SK-N-SH treated with all-trans-retinoic acid at 6 μM for 48 hours (cell line): ENCODE measurements around the gene CGNL1.

Source experiments
- ATAC-seq: fragments of 200-7000 bp; cut with Tn5 transposase; 3 replicates; pipeline ENCODE4 v1.9.1; 2020; ENCODE audit warnings: mild to moderate bottlenecking, moderate library complexity
- BACH2 ChIP-seq: fragments of 250-450 bp; sonication (Bioruptor Pico); IDR thresholded peaks from 2 replicates; pipeline ENCODE4 v1.9.0; 2021; ENCODE audit warnings: mild to moderate bottlenecking, borderline replicate concordance
- CSDC2 ChIP-seq: fragments of 250-450 bp; sonication (Bioruptor Pico); IDR thresholded peaks from 2 replicates; pipeline ENCODE4 v1.5.0; 2020; ENCODE audit warnings: mild to moderate bottlenecking, moderate library complexity
- ESRRG ChIP-seq: fragments of 250-450 bp; sonication (Bioruptor Pico); IDR thresholded peaks from 2 replicates; pipeline ENCODE4 v1.6.1; 2021; ENCODE audit warnings: mild to moderate bottlenecking
- GLIS3 ChIP-seq: fragments of 250-450 bp; sonication (Bioruptor Pico); IDR thresholded peaks from 2 replicates; pipeline ENCODE4 v1.5.0; 2020; ENCODE audit warnings: mild to moderate bottlenecking, moderate library complexity
- ISL1 ChIP-seq: fragments of 250-450 bp; sonication (Bioruptor Pico); IDR thresholded peaks from 2 replicates; pipeline ENCODE4 v2.1.2; 2022; ENCODE audit warnings: mild to moderate bottlenecking, moderate library complexity
- OSR1 ChIP-seq: fragments of 250-450 bp; sonication (Bioruptor Pico); IDR thresholded peaks from 2 replicates; pipeline ENCODE4 v1.8.0; 2022; ENCODE audit warnings: moderate library complexity, mild to moderate bottlenecking, inconsistent platforms
- PPARA ChIP-seq: fragments of 250-450 bp; sonication (Bioruptor Pico); IDR thresholded peaks from 2 replicates; pipeline ENCODE4 v1.5.0; 2020; ENCODE audit warnings: mild to moderate bottlenecking, borderline replicate concordance
- RARB ChIP-seq: fragments of 250-450 bp; sonication (Bioruptor Pico); IDR thresholded peaks from 2 replicates; pipeline ENCODE4 v1.8.0; 2021; ENCODE audit warnings: mild to moderate bottlenecking, moderate library complexity
- SNAI2 ChIP-seq: fragments of 250-450 bp; sonication (Bioruptor Pico); IDR thresholded peaks from 2 replicates; pipeline ENCODE4 v1.5.0; 2020; ENCODE audit warnings: mild to moderate bottlenecking, moderate library complexity
- TCF4 ChIP-seq: fragments of 250-450 bp; sonication (Bioruptor Pico); IDR thresholded peaks from 2 replicates; pipeline ENCODE4 v1.8.0; 2021; ENCODE audit warnings: mild to moderate bottlenecking, moderate library complexity, borderline replicate concordance
- TOX ChIP-seq: fragments of 250-450 bp; sonication (Bioruptor Pico); IDR thresholded peaks from 2 replicates; pipeline ENCODE4 v1.8.0; 2021; ENCODE audit warnings: mild to moderate bottlenecking, moderate library complexity, borderline replicate concordance
- ZC3H10 ChIP-seq: fragments of 250-450 bp; sonication (Bioruptor Pico); IDR thresholded peaks from 2 replicates; pipeline ENCODE4 v1.5.1; 2021; ENCODE audit warnings: mild to moderate bottlenecking, moderate library complexity
- ZFP3 ChIP-seq: fragments of 250-450 bp; sonication (Bioruptor Pico); IDR thresholded peaks from 2 replicates; pipeline ENCODE4 v1.5.0; 2020; ENCODE audit warnings: mild to moderate bottlenecking, moderate library complexity
- ZFP30 ChIP-seq: fragments of 450-650 bp; formaldehyde crosslinking; IDR thresholded peaks from 2 replicates; pipeline ENCODE4 v1.5.0; 2022; ENCODE audit warnings: mild to moderate bottlenecking, moderate library complexity
- ZNF565 ChIP-seq: fragments of 450-650 bp; formaldehyde crosslinking; conservative IDR thresholded peaks from 2 replicates; pipeline ENCODE4 v1.5.0; 2020; ENCODE audit warnings: low read depth, mild to moderate bottlenecking, moderate library complexity
- ZNF70 ChIP-seq: fragments of 450-650 bp; formaldehyde crosslinking; IDR thresholded peaks from 2 replicates; pipeline ENCODE4 v1.5.0; 2020; ENCODE audit warnings: mild to moderate bottlenecking, moderate library complexity
- ZNF8 ChIP-seq: fragments of 450-650 bp; formaldehyde crosslinking; IDR thresholded peaks from 2 replicates; pipeline ENCODE4 v1.5.0; 2020; ENCODE audit warnings: mild to moderate bottlenecking, moderate library complexity
- TF ChIP-seq, protein P1 (sequence below): fragments of 250-450 bp; sonication (Bioruptor Pico); IDR thresholded peaks from 2 replicates; pipeline ENCODE4 v1.8.0; 2021; ENCODE audit warnings: low read depth, mild to moderate bottlenecking, moderate library complexity, borderline replicate concordance
- TF ChIP-seq, protein P2 (sequence below): fragments of 250-450 bp; sonication (Bioruptor Pico); IDR thresholded peaks from 2 replicates; pipeline ENCODE4 v1.8.0; 2020; ENCODE audit warnings: mild to moderate bottlenecking, moderate library complexity, borderline replicate concordance
- TF ChIP-seq, protein P3 (sequence below): fragments of 250-450 bp; sonication (Bioruptor Pico); IDR thresholded peaks from 2 replicates; pipeline ENCODE4 v1.5.0; 2020; ENCODE audit warnings: mild to moderate bottlenecking, moderate library complexity
- TF ChIP-seq, protein P4 (sequence below): fragments of 250-450 bp; sonication (Bioruptor Pico); IDR thresholded peaks from 2 replicates; pipeline ENCODE4 v1.5.1; 2020; ENCODE audit warnings: low read depth, mild to moderate bottlenecking, moderate library complexity
- TF ChIP-seq, protein P5 (sequence below): fragments of 250-450 bp; sonication (Bioruptor Pico); IDR thresholded peaks from 2 replicates; pipeline ENCODE4 v1.5.1; 2021; ENCODE audit warnings: mild to moderate bottlenecking, moderate library complexity

The CGNL1 gene

DNA sequence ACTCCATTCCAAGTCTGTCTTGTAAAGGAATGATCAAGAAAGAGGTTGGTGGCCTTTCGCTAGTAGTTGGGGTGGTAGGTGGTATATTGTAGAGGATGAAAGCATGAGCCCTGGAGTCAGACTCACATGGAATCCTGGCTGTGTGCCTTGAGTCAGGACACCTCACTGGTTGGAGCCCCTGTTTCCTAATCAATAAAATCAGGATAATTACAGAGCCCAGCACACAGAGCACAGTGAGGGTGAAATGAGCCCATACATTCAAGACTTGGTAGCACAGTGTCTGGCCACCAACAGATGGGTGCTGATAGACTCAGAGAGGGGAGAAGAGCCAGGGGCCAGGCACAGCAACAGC lies 120.3 kb downstream of the CGNL1 start (continued):
- TF ChIP-seq, protein P1, sequence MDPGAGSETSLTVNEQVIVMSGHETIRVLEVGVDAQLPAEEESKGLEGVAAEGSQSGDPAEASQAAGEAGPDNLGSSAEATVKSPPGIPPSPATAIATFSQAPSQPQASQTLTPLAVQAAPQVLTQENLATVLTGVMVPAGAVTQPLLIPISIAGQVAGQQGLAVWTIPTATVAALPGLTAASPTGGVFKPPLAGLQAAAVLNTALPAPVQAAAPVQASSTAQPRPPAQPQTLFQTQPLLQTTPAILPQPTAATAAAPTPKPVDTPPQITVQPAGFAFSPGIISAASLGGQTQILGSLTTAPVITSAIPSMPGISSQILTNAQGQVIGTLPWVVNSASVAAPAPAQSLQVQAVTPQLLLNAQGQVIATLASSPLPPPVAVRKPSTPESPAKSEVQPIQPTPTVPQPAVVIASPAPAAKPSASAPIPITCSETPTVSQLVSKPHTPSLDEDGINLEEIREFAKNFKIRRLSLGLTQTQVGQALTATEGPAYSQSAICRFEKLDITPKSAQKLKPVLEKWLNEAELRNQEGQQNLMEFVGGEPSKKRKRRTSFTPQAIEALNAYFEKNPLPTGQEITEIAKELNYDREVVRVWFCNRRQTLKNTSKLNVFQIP (CRISPR knock-in tag): no peak
- TF ChIP-seq ZNF8: no peak
- TF ChIP-seq ZNF70: no peak
- TF ChIP-seq ZNF565: no peak
- TF ChIP-seq SNAI2 (CRISPR knock-in tag): no peak
- TF ChIP-seq, protein P2, sequence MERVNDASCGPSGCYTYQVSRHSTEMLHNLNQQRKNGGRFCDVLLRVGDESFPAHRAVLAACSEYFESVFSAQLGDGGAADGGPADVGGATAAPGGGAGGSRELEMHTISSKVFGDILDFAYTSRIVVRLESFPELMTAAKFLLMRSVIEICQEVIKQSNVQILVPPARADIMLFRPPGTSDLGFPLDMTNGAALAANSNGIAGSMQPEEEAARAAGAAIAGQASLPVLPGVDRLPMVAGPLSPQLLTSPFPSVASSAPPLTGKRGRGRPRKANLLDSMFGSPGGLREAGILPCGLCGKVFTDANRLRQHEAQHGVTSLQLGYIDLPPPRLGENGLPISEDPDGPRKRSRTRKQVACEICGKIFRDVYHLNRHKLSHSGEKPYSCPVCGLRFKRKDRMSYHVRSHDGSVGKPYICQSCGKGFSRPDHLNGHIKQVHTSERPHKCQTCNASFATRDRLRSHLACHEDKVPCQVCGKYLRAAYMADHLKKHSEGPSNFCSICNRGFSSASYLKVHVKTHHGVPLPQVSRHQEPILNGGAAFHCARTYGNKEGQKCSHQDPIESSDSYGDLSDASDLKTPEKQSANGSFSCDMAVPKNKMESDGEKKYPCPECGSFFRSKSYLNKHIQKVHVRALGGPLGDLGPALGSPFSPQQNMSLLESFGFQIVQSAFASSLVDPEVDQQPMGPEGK (CRISPR knock-in tag): no peak
- no peak for TF ChIP-seq GLIS3
- no peak for TF ChIP-seq OSR1 (CRISPR knock-in tag)
- TF ChIP-seq BACH2 (CRISPR knock-in tag): no peak

DNA sequence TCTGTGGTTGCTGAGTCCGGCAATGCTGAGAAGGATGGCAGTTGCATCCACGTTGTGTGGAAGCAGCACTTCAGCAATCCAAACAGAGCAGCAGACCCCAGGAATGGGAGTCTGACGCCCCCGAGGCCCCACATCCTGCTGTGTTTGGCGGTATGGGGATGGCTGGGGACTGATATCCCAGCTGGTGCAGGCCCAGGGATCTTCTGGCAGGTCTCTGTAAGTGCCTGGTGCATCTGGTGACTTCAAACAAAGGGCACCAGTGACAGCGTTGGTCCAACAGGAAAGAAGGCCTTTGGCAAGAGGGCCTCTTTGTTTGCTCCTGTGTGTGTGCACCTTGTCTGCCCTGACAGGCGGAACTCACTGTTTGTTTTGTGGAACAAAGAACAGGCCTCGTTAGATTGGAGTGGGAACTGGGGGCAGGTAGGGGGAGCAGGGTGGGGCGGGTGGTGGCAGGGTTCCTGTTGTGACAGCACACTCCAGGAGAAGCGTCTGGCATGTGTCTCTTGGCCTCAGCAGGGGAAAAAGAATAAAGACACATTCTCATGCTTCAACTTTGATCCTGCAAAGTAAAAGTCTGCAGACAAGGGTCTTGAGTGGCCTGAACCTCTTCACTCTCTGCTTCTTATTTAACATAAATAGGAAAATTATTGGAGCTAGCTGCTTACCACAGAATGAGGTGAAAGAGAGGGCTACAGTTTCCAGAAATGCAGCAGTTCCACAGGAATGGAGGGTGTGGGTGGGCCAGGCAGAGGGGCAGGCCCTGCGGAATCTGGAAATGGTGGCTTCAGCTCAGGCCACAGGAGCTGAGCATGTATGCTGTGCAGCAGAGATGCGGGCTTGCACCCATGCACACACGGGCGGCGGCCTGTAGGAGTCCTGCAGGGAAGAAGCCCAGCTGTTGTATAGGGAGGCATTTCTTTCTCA lies 120.9 kb downstream of the CGNL1 start:
- TF ChIP-seq CSDC2 (CRISPR knock-in tag) (no peak), SNAI2 (CRISPR knock-in tag) (no peak)
- no peak for ATAC-seq

DNA sequence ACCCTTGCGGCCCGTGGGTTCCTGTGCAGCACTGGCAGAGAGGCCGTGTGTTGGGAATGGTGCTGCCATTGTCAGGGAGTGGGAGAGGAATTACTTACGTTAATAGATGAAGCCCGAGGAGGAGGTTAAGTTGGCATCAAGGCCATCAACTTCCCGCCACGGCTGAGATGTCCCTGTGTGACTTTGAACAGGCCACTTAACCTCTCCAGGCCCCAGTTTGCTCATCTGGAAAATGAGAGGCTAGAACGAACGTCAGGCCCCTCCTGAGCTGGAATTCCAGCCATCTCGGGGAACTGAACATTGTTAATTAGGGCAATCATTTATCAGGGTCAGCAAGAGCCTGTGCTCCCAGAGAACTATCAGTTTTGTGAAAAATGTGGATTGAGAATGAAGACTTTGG lies 124.0 kb downstream of the CGNL1 start:
- TF ChIP-seq OSR1 (CRISPR knock-in tag) (no peak), RARB (CRISPR knock-in tag) (no peak), SNAI2 (CRISPR knock-in tag) (no peak), TOX (CRISPR knock-in tag) (no peak), TCF4 (CRISPR knock-in tag) (no peak), ESRRG (no peak), ISL1 (no peak), ZC3H10 (no peak), ZNF70 (no peak), CSDC2 (CRISPR knock-in tag) (no peak), PPARA (CRISPR knock-in tag) (no peak), ZFP3 (CRISPR knock-in tag) (no peak), ZNF8 (no peak), BACH2 (CRISPR knock-in tag) (no peak), ZFP30 (CRISPR knock-in tag) (no peak), ZNF565 (no peak)
- TF ChIP-seq, protein P3, sequence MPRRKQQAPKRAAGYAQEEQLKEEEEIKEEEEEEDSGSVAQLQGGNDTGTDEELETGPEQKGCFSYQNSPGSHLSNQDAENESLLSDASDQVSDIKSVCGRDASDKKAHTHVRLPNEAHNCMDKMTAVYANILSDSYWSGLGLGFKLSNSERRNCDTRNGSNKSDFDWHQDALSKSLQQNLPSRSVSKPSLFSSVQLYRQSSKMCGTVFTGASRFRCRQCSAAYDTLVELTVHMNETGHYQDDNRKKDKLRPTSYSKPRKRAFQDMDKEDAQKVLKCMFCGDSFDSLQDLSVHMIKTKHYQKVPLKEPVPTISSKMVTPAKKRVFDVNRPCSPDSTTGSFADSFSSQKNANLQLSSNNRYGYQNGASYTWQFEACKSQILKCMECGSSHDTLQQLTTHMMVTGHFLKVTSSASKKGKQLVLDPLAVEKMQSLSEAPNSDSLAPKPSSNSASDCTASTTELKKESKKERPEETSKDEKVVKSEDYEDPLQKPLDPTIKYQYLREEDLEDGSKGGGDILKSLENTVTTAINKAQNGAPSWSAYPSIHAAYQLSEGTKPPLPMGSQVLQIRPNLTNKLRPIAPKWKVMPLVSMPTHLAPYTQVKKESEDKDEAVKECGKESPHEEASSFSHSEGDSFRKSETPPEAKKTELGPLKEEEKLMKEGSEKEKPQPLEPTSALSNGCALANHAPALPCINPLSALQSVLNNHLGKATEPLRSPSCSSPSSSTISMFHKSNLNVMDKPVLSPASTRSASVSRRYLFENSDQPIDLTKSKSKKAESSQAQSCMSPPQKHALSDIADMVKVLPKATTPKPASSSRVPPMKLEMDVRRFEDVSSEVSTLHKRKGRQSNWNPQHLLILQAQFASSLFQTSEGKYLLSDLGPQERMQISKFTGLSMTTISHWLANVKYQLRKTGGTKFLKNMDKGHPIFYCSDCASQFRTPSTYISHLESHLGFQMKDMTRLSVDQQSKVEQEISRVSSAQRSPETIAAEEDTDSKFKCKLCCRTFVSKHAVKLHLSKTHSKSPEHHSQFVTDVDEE (CRISPR knock-in tag): no peak
- TF ChIP-seq, protein P4, sequence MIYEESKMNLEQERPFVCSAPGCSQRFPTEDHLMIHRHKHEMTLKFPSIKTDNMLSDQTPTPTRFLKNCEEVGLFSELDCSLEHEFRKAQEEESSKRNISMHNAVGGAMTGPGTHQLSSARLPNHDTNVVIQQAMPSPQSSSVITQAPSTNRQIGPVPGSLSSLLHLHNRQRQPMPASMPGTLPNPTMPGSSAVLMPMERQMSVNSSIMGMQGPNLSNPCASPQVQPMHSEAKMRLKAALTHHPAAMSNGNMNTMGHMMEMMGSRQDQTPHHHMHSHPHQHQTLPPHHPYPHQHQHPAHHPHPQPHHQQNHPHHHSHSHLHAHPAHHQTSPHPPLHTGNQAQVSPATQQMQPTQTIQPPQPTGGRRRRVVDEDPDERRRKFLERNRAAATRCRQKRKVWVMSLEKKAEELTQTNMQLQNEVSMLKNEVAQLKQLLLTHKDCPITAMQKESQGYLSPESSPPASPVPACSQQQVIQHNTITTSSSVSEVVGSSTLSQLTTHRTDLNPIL (CRISPR knock-in tag): no peak
- TF ChIP-seq, protein P2 (CRISPR knock-in tag): no peak
- TF ChIP-seq, protein P5, sequence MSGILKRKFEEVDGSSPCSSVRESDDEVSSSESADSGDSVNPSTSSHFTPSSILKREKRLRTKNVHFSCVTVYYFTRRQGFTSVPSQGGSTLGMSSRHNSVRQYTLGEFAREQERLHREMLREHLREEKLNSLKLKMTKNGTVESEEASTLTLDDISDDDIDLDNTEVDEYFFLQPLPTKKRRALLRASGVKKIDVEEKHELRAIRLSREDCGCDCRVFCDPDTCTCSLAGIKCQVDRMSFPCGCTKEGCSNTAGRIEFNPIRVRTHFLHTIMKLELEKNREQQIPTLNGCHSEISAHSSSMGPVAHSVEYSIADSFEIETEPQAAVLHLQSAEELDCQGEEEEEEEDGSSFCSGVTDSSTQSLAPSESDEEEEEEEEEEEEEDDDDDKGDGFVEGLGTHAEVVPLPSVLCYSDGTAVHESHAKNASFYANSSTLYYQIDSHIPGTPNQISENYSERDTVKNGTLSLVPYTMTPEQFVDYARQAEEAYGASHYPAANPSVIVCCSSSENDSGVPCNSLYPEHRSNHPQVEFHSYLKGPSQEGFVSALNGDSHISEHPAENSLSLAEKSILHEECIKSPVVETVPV (CRISPR knock-in tag): no peak
- ATAC-seq: no peak
